Measurements from ENCODE around the gene CCR6.

- no peak for TF ChIP-seq CTCF (IDR thresholded peaks at IDR 0.05; ENCODE audit: insufficient read depth, low read length)
- no peak for TF ChIP-seq POLR2AphosphoS5 (IDR thresholded peaks at IDR 0.05; ENCODE audit: low read depth)
- TF ChIP-seq REST (IDR thresholded peaks at IDR 0.05; ENCODE audit: insufficient replicate concordance, low read depth), result no peak
- no peak for TF ChIP-seq SPI1 (IDR thresholded peaks at IDR 0.05; ENCODE audit: borderline replicate concordance, low read depth)
These were observed 28.8 kb downstream of the CCR6 start for GRCh38 chr6:167151648-167152047.
